ENCODE results near the gene FXYD6.

The FXYD6 gene

GRCh38 chr11:117910941-117911655 lies 34.6 kb upstream of the FXYD6 start:
- no peak for DNase-seq (ENCODE audit: extremely low read depth in 1 of 2, low read depth in 1 of 2)

- no peak for DNase-seq (ENCODE audit: extremely low read depth in 1 of 2, low read depth in 1 of 2)
Measured at GRCh38 chr11:117910525-117910924, 34.1 kb upstream of the FXYD6 start.

GRCh38 chr11:117909611-117910382 lies 33.3 kb upstream of the FXYD6 start:
- DNase-seq (ENCODE audit: extremely low read depth in 1 of 2, low read depth in 1 of 2), result no peak

GRCh38 chr11:117908959-117909610 lies 32.6 kb upstream of the FXYD6 start:
- DNase-seq (ENCODE audit: extremely low read depth in 1 of 2, low read depth in 1 of 2), result no peak

GRCh38 chr11:117908109-117908895 lies 31.8 kb upstream of the FXYD6 start:
- no peak for DNase-seq (ENCODE audit: extremely low read depth in 1 of 2, low read depth in 1 of 2)

GRCh38 chr11:117907276-117908108 lies 31.0 kb upstream of the FXYD6 start:
- peak in 1 of 2 donors; percentile 26 for DNase-seq (ENCODE audit: extremely low read depth in 1 of 2, low read depth in 1 of 2)

- DNase-seq (ENCODE audit: extremely low read depth in 1 of 2, low read depth in 1 of 2), result no peak
Measured at GRCh38 chr11:117906710-117907109, 30.3 kb upstream of the FXYD6 start.

- no peak for DNase-seq (ENCODE audit: extremely low read depth in 1 of 2, low read depth in 1 of 2)
Measured at GRCh38 chr11:117906126-117906525, 29.7 kb upstream of the FXYD6 start.

GRCh38 chr11:117905524-117905923 lies 29.1 kb upstream of the FXYD6 start:
- DNase-seq (ENCODE audit: extremely low read depth in 1 of 2, low read depth in 1 of 2), result no peak

- DNase-seq (ENCODE audit: extremely low read depth in 1 of 2, low read depth in 1 of 2), result no peak
Measured at GRCh38 chr11:117903505-117904382, 27.3 kb upstream of the FXYD6 start.

- DNase-seq (ENCODE audit: extremely low read depth in 1 of 2, low read depth in 1 of 2), result no peak
Measured at GRCh38 chr11:117902001-117902845, 25.8 kb upstream of the FXYD6 start.

- no peak for DNase-seq (ENCODE audit: extremely low read depth in 1 of 2, low read depth in 1 of 2)
Measured at GRCh38 chr11:117901601-117902000, 25.1 kb upstream of the FXYD6 start.

GRCh38 chr11:117900720-117901440 lies 24.4 kb upstream of the FXYD6 start:
- no peak for DNase-seq (ENCODE audit: extremely low read depth in 1 of 2, low read depth in 1 of 2)

- no peak for DNase-seq (ENCODE audit: extremely low read depth in 1 of 2, low read depth in 1 of 2)
Measured at GRCh38 chr11:117900121-117900648, 23.7 kb upstream of the FXYD6 start.

GRCh38 chr11:117898059-117898458 lies 21.6 kb upstream of the FXYD6 start:
- no peak for DNase-seq (ENCODE audit: extremely low read depth in 1 of 2, low read depth in 1 of 2)

- DNase-seq (ENCODE audit: extremely low read depth in 1 of 2, low read depth in 1 of 2), result no peak
Measured at GRCh38 chr11:117892651-117893050, 16.2 kb upstream of the FXYD6 start.

GRCh38 chr11:117891362-117891761 lies 14.9 kb upstream of the FXYD6 start:
- no peak for DNase-seq (ENCODE audit: extremely low read depth in 1 of 2, low read depth in 1 of 2)
